Spleen (tissue), 7 donors: ENCODE measurements around the gene PRAMEF18.
"Not testable (repeated sequence)": the region's sequence is repeated elsewhere in the genome, so short reads cannot be mapped to it uniquely, and the experiment has no call there.

Experiments
- CTCF ChIP-seq, 11 experiments: fragments of 200-600 bp in 7 of 11; fragments of 450-650 bp in 4 of 11; sonication (generic) in 4 of 11; IDR thresholded peaks in 8 of 11; conservative IDR thresholded peaks in 3 of 11; 1 replicate in 7 of 11; 2 replicates in 4 of 11; pipeline versions ENCODE4 v1.4.0 to v1.8.0; 2016 to 2021; ENCODE audit warnings: antibody characterized with exemption in 11 of 11, inconsistent platforms in 4 of 11, mild to moderate bottlenecking in 1 of 11
- POLR2A ChIP-seq, 3 donors: fragments of 450-650 bp; IDR thresholded peaks; one replicate each; pipeline ENCODE4 v1.5.1; 2017; ENCODE audit warnings: antibody characterized with exemption in 3 of 3, mild to moderate bottlenecking in 1 of 3
- donor health status: DM: no; HTN: no; CAD: no; lungs with moderate emphysema.
- donor health status: DM: no; HTN: no; CAD: no.
- donor health status: DM: no; HTN: no; CAD: no.

- TF ChIP-seq POLR2A (IDR thresholded peaks at IDR 0.05); CTCF (IDR thresholded peaks at IDR 0.05 in 8 of 11, conservative IDR thresholded peaks at IDR 0.05 in 3 of 11): not testable (repeated sequence)
Observed at GRCh38 chr1:13232056-13232455, 6.1 kb upstream of the PRAMEF18 start.
